Neuron (in vitro differentiated cells): ENCODE results near the gene RAP1B.
A peak's percentile ranks its signal among the peaks of the same experiment; 100 is the strongest.

ENCODE experiments used
- H2AFZ ChIP-seq: one replicate; pipeline ENCODE4 v1.6.1; 2013; ENCODE audit warnings: low read depth, mild to moderate bottlenecking, inconsistent platforms, low read length, moderate library complexity
- H3K27me3 ChIP-seq: one replicate; pipeline ENCODE4 v1.6.1; 2013; ENCODE audit warnings: low read length; ENCODE audit not compliant: insufficient read depth
- H3K36me3 ChIP-seq: one replicate; pipeline ENCODE4 v1.6.1; 2013; ENCODE audit warnings: low read length; ENCODE audit not compliant: insufficient read depth
- H3K4me1 ChIP-seq: one replicate; pipeline ENCODE4 v1.6.1; 2013; ENCODE audit warnings: low read length; ENCODE audit not compliant: insufficient read depth
- H3K4me3 ChIP-seq: 2 replicates; pipeline ENCODE4 v1.5.1; 2013; ENCODE audit warnings: mild to moderate bottlenecking, low read length, moderate library complexity
- H3K9me3 ChIP-seq: one replicate; pipeline ENCODE4 v1.6.1; 2013; ENCODE audit warnings: low read length

The RAP1B gene

DNA sequence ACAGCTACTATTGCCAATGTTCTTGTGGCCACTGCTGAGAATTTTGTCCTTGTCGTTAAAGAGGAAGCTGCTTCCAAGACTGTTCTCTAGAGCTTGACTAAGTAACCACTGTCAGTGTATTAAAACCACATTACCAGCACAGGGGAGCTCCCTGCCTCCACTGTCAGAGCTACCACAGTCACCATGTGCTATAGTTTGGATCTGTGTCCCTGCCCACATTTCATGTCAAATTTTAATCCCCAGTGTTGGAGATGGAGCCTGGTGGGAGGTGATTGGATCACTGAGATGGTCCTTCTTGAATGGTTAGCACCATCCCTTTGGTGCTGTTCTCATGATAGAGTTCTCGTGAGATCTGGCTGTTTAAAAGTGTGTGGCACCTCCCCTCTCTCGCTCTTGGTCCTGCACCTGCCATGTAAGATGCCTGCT is 23.2 kb upstream of the RAP1B start:
- H2AFZ ChIP-seq = no peak overlapping the region
- no peaks in the 10 kb centered on the region for H3K4me1 ChIP-seq
- H3K4me3 ChIP-seq = no peak overlapping the region
- H3K36me3 ChIP-seq = no peaks in the 10 kb centered on the region
- H3K9me3 ChIP-seq = no peaks in the 10 kb centered on the region
- no peaks in the 10 kb centered on the region for H3K27me3 ChIP-seq

DNA sequence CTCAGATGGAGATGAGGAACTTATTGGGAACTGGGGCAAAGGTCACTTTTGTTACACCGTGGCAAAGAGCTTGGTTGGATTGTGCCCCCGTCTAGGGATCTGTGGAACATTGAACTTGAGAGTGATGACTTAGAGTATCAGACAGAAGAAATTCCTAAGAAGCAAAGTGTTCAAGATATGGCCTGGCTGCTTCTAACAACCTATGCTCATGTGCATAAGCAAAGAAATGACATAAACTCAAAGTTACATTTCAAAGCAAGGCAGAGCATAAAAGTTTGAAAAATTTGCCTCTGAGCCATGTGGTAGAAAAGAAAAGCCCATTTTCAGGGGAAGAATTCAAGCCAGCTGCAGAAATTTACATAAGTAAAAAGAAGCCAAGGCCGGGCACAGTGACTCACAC is 21.5 kb upstream of the RAP1B start:
- no peaks in the 10 kb centered on the region for H3K4me1 ChIP-seq
- no peaks in the 10 kb centered on the region for H3K9me3 ChIP-seq
- no peaks in the 10 kb centered on the region for H3K36me3 ChIP-seq
- H3K27me3 ChIP-seq = no peaks in the 10 kb centered on the region
- H2AFZ ChIP-seq = no peak overlapping the region
- H3K4me3 ChIP-seq = no peak overlapping the region

DNA sequence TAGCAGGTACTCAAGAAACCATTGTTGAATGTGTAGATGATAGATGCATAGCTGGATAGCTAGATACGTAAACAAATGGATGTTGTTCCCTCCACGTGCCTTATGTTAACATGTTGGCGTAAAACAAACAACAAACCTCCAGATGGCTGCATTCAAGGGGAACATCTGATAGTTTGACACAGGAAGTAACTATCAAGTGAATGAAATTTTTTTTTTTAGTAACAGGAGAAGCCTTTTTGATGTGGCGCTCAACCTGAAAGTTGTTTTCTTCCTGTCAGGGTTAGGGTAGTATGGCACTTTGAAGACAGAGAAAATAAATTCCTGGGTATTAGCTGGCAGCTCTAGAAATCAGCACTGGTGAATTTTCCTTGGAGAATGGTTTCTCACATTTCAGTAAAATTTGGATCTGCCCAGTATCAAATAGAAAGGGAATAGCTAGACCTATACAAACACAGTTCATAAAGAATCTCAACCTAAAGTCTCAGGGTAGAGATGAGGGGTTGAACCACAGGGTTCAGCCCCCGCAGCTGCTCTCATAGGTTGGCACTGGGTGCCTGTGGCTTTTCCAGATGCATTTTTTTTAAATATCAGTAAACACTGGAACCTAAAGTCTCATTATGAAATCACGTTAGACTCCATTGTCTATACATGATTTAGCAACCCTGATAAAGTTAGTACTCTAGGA is 18.8 kb upstream of the RAP1B start:
- no peaks in the 10 kb centered on the region for H3K4me1 ChIP-seq
- H3K9me3 ChIP-seq = no peaks in the 10 kb centered on the region
- H3K4me3 ChIP-seq = no peak overlapping the region
- H3K27me3 ChIP-seq = no peaks in the 10 kb centered on the region
- H2AFZ ChIP-seq = no peak overlapping the region
- H3K36me3 ChIP-seq = no peaks in the 10 kb centered on the region

DNA sequence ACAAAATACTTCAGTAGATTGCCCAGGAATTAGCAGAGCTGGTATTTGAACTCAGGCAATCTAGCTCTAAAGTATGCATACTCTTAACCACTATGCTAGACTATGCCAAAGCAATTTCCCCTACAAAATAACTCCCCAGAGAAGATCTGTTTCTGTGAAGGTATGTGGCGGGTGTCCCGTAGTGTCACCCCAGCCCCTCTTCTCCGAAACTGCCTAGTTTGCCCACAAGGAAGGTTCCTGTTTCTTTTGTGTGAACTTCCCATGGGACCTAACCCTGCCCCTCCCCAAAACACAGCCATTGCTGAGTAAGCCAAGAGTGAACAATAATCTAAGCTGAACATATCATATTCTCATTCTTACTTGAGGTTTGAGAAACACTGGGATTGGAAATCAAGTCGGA is 15.5 kb upstream of the RAP1B start:
- Histone ChIP-seq H3K36me3 (no peaks in the 10 kb centered on the region), H3K4me3 (no peak overlapping the region), H2AFZ (no peak overlapping the region), H3K27me3 (no peaks in the 10 kb centered on the region), H3K4me1 (no peaks in the 10 kb centered on the region), H3K9me3 (no peaks in the 10 kb centered on the region)

DNA sequence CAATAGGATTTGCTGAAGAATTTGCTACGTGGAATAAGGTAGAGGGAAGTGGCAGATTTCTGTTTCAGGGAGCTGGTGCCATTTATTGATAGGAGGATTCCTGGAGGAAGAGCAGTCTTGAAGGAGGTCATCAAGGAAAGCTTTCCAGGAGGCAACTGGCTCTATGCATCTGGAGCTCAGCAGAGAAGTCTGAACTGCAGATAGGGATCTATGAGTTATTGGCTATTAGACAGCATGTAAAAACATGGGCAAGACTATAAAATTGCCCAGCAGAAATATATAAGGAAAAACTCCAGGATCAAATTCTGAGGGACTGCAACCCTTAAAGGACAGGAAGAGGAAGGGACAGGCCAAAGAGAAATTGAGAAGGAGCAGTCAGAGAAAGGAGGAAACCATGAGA is 8.9 kb upstream of the RAP1B start:
- Histone ChIP-seq H3K4me3 (no peak overlapping the region), H3K9me3 (no peaks in the 10 kb centered on the region), H2AFZ (no peak overlapping the region), H3K4me1 (no peaks in the 10 kb centered on the region), H3K27me3 (no peaks in the 10 kb centered on the region), H3K36me3 (no peaks in the 10 kb centered on the region)

DNA sequence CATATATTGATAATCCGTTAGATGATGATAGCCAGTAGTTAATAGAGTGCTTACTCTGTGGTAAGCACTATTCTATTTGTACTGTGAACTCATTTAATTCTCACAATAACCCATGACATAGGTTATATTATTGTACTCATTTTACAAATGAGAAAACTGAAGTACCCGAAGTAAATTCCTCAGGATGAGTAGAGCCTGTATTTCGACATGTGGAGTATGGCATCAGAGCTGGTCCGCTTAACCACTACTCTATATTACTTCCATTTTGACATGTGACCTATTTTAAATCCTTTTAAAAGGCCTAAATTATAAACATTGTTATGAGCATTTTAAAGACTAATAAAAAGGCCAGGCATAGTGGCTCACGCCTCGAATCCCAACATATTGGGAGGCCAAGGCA is 8.0 kb upstream of the RAP1B start:
- Histone ChIP-seq H3K9me3 (no peaks in the 10 kb centered on the region), H3K4me1 (no peaks in the 10 kb centered on the region), H2AFZ (no peak overlapping the region), H3K27me3 (no peaks in the 10 kb centered on the region), H3K4me3 (no peak overlapping the region), H3K36me3 (no peaks in the 10 kb centered on the region)

DNA sequence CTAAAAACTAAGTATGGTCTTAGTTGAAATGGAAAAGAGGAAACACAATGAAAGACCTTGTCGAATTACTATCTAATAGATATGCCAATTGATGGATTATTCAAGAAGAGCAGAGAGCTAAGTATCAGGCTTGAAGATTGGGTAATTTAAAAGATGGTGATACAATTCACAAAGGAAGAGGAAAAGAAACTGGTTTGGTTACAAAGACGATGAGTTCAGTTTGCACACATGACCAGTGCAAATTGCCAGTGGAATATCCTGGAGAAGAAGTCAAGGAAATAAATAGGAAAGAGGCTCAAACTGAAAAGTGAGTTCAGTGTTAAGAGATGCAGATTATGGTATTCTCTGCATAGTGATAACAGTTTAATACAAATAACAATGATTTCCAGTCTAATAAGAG is 2.5 kb upstream of the RAP1B start:
- peaks cover 2% of the 10 kb centered on the region for H3K36me3 ChIP-seq
- H3K27me3 ChIP-seq = no peaks in the 10 kb centered on the region
- H2AFZ ChIP-seq = no peak overlapping the region
- peaks cover 15% of the 10 kb centered on the region for H3K4me1 ChIP-seq
- H3K4me3 ChIP-seq = no peak overlapping the region
- no peaks in the 10 kb centered on the region for H3K9me3 ChIP-seq

DNA sequence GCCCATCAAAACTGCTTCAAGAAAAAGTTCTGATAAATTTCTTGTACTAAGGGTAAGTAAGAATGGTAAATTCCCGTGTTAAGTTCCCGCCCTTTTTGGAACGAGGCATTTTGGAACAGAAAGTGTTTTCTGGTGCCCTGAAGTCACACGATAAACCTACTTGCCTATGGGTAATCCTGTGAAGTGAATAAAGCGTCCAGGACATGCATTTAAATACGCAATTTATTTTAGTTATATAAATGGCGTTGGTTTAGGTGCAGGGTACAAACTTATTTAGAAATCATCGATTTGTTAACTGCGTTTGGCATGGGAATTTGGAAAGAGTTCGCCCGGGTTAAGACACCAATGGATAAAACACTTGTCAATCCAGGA is 715 bp upstream of the RAP1B start:
- Histone ChIP-seq H3K4me1 (peaks cover 15% of the 10 kb centered on the region), H3K27me3 (no peaks in the 10 kb centered on the region), H3K4me3 (peak overlapping the region; percentile 54), H3K9me3 (no peaks in the 10 kb centered on the region), H3K36me3 (peaks cover 6% of the 10 kb centered on the region), H2AFZ (peak overlapping the region; percentile 72)

DNA sequence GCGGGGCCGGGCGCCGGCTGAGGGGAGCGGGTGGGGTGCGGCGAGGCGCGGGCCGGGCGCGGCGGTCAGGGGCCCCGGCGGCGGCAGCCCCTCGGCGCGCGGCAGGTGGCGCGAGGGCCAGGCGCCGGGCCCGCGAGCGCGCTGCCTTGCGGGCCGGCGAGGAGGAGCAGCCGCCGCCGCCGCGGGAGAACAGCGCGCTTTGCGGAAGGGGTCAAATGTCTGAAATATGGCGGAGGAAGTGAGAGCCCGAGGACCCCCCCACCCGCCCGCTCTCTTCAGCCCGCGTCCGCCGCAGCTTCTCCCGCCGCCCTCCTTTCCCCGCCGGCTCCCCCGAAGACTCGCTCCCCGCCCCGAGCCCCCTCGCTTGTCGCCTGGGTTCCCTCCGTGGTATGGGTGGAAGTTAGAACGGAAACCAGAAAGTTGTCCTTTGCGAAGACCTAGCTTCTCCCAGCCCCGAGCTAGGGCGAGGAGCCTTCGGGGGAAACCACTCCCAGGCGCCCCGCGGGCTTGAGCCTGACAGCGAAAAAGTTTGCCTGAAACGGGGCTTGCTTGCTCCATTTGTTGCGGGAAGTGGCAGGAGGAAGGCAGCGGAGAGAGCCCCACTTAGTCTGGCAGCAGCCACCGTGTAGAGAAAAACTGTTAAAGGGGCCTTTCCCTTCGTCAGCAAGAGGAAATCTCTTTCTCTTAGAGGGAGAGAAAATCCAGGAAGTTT is 551 bp downstream of the RAP1B start:
- peak overlapping the region; percentile 54 for H3K4me3 ChIP-seq
- H2AFZ ChIP-seq = no peak overlapping the region
- peaks cover 6% of the 10 kb centered on the region for H3K36me3 ChIP-seq
- H3K9me3 ChIP-seq = no peaks in the 10 kb centered on the region
- no peaks in the 10 kb centered on the region for H3K27me3 ChIP-seq
- peaks cover 15% of the 10 kb centered on the region for H3K4me1 ChIP-seq

DNA sequence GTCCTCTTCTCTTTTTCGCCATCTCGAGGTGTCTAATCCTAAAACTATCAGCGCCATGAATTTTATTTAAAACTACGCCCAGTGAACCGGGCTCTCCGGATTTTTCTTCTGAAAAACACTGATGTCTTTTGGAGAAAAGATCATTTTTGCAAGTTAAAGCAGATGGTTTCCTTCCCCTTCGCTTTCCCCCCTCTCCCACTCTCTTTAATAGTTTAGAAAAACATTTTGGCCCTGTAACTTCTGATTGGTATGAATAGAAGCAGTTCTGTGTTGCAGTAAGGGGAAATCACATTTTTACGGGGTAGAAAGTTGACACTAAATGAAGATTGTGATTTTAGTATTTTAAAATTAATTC is 1.1 kb downstream of the RAP1B start:
- Histone ChIP-seq H3K4me3 (peak overlapping the region; percentile 54), H3K4me1 (peaks cover 15% of the 10 kb centered on the region), H2AFZ (no peak overlapping the region), H3K27me3 (no peaks in the 10 kb centered on the region), H3K36me3 (peaks cover 6% of the 10 kb centered on the region), H3K9me3 (no peaks in the 10 kb centered on the region)

DNA sequence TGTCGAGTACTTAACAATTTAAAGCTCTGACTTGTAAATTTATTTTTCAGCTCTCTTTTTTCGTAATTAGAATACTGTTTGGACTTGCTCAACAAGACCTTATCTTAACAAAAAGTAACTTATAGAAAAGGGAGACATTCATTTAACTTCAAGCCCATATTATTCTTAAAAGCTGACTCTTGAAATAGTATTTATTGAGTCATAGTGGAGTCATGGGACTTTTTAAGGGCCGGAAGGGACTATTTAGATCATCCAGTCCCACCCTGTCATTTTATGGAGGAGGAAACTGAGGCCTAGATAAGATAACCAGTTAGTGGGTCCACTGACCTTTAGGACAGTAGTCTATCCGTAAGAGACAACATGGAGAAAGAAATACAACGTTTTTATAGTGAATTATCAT is 1.5 kb downstream of the RAP1B start:
- Histone ChIP-seq H3K36me3 (peaks cover 6% of the 10 kb centered on the region), H3K4me3 (peak overlapping the region; percentile 54), H3K9me3 (no peaks in the 10 kb centered on the region), H3K27me3 (no peaks in the 10 kb centered on the region), H3K4me1 (peaks cover 15% of the 10 kb centered on the region), H2AFZ (no peak overlapping the region)

DNA sequence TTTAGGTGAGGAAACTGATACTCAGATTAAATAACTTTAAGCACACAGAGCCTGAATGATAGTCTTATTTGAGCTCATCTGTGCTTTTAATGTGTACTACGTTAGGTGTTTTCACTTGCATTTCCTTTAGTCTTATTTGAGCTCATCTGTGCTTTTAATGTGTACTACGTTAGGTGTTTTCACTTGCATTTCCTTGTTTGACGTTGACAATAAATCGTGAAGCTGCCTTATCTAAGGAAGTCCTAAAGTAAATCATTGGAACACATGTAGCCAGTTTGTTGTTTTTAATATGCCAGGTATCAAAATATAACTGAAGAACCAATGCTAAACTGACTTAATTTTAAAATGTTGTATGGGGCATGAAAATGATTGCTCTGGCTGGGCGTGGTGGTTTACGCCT is 2.0 kb downstream of the RAP1B start:
- peak overlapping the region; percentile 54 for H3K4me3 ChIP-seq
- H2AFZ ChIP-seq = no peak overlapping the region
- peaks cover 6% of the 10 kb centered on the region for H3K36me3 ChIP-seq
- no peaks in the 10 kb centered on the region for H3K27me3 ChIP-seq
- H3K4me1 ChIP-seq = peaks cover 15% of the 10 kb centered on the region
- H3K9me3 ChIP-seq = no peaks in the 10 kb centered on the region

DNA sequence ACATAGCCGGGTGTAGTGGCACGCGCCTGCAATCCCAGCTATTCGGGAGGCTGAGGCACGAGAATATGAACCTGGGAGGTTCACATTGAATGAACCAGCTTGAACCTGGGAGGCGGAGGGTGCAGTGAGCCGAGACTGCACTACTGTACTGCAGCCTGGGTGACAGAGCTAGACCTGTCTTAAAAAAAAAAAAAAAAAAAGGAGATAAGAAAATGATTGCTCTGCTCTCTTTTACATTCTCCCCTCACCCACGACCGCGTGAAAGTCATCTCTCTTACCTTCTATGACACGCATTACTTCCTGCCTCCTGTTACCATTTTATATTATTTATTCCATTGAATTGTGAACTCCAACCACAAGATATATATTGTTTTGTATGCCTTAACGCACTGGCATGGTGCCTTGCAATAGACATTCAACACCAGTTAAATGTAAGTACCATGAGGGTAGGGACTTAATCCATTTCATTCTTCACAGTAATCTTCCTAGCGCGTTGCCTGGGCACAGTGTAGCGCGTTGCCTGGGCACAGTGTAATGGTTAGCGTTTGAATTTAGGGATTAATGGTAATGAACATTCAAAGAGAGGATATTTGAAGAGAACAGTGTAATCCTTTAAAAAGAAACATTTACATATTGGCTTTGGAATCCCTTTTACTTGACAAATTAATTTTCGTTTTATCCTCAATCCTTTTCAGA is 2.7 kb downstream of the RAP1B start:
- Histone ChIP-seq H2AFZ (no peak overlapping the region), H3K27me3 (no peaks in the 10 kb centered on the region), H3K4me1 (peaks cover 15% of the 10 kb centered on the region), H3K36me3 (peaks cover 6% of the 10 kb centered on the region), H3K9me3 (no peaks in the 10 kb centered on the region), H3K4me3 (peak overlapping the region; percentile 54)
